HTR-8/SVneo (cell line): ENCODE results near the gene SF3B1.
A peak's percentile ranks its signal among the peaks of the same experiment; 100 is the strongest.
"Not testable (repeated sequence)": the region's sequence is repeated elsewhere in the genome, so short reads cannot be mapped to it uniquely, and the experiment has no call there.

Source experiments
- DNase-seq: peaks from one replicate; pipeline ENCODE4 v3.0.0; 2011; ENCODE audit warnings: low spot score, mixed read lengths; ENCODE audit not compliant: insufficient read length
- FAIRE-seq: peaks from 2 replicates; lab custom pipeline; 2011; peaks lifted over from hg19 to GRCh38; lab: Jason Lieb, UNC

Gene SF3B1, protein sequence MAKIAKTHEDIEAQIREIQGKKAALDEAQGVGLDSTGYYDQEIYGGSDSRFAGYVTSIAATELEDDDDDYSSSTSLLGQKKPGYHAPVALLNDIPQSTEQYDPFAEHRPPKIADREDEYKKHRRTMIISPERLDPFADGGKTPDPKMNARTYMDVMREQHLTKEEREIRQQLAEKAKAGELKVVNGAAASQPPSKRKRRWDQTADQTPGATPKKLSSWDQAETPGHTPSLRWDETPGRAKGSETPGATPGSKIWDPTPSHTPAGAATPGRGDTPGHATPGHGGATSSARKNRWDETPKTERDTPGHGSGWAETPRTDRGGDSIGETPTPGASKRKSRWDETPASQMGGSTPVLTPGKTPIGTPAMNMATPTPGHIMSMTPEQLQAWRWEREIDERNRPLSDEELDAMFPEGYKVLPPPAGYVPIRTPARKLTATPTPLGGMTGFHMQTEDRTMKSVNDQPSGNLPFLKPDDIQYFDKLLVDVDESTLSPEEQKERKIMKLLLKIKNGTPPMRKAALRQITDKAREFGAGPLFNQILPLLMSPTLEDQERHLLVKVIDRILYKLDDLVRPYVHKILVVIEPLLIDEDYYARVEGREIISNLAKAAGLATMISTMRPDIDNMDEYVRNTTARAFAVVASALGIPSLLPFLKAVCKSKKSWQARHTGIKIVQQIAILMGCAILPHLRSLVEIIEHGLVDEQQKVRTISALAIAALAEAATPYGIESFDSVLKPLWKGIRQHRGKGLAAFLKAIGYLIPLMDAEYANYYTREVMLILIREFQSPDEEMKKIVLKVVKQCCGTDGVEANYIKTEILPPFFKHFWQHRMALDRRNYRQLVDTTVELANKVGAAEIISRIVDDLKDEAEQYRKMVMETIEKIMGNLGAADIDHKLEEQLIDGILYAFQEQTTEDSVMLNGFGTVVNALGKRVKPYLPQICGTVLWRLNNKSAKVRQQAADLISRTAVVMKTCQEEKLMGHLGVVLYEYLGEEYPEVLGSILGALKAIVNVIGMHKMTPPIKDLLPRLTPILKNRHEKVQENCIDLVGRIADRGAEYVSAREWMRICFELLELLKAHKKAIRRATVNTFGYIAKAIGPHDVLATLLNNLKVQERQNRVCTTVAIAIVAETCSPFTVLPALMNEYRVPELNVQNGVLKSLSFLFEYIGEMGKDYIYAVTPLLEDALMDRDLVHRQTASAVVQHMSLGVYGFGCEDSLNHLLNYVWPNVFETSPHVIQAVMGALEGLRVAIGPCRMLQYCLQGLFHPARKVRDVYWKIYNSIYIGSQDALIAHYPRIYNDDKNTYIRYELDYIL

DNA sequence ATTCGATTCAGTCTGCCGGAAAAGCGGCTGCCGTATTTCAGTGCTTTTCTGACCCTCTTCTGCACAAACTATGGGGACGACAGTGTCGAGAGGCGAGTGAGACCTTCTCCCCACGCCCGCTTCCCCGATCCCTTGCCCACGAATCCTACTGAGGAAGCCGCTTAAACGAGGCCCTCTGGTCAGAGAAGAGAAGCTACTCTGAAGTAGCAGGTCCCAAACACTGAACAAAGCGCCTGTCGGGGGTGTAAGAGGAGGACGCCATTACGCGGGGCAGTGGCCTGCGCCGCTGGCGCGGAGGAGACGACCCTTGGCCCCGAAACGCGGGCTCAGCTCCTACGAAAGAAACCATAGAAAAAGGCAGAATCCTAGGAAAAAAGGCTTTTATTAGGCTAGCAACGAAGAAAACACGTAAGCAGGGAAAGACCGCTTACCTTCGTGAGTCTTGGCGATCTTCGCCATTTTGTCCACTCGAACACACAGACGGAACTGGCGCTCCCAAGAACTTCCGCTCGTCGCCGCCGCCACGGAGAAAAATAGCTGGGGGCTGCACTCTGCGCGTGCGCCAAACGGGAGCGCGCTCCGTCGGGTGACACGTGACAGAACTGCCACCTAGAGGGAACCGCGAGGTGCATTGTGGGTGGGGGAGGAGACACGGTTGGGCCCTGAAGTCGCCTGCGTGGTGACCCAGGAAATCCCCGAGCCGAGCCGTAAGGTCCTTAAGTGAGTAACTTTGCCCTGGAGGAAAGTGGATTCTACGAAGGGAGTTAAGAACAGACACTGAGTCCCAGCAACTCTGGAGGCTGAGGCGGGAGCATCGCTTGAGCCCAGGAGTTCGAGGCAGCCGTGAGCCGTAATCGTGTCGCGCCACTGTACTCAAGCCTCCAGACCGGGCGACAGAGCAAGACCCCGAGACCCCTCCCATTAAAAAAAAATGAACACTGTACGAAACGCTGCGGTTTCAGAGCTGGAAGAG, at the start of gene SF3B1:
TSS of gene SF3B1 (minus strand) at position 488 of the 973 bp plus-strand sequence. CDS start at position 459, 29 bp downstream.
- FAIRE-seq, result peak; percentile 86
- DNase-seq, result peak; percentile 95

GRCh38 chr2:197484248-197484647, 49.4 kb upstream of the SF3B1 start:
- DNase-seq, FAIRE-seq: not testable (repeated sequence)

- no peak for FAIRE-seq
- no peak for DNase-seq
These were observed 45.6 kb upstream of the SF3B1 start for GRCh38 chr2:197480165-197481036.

GRCh38 chr2:197477797-197478196, 43.0 kb upstream of the SF3B1 start:
- FAIRE-seq, result no peak

GRCh38 chr2:197472166-197472565, 37.3 kb upstream of the SF3B1 start:
- DNase-seq (no peak), FAIRE-seq (no peak)

More at GRCh38 chr2:197477797-197478196, 43.0 kb upstream of the SF3B1 start:
- no peak for DNase-seq

DNA sequence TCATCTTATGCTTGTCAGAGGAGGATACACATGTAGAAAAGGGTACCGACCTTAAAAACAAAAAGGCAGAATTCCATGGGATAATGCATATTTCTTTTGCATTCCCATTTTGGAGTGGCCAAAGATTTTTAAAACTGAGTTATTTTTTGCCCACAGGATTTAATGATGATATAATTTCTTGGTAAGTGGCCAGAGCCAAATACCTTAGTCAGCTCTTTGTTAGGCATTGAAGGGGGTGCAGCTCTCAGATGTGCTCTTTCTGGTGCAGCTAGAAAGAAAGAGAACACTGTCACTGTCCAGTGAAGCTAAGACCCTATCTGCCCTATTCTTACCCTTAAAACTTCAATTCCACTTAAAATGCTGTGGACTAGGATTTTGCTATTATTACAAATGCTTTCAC, 29.3 kb upstream of the SF3B1 start:
- DNase-seq, result no peak

GRCh38 chr2:197461057-197461456, 26.2 kb upstream of the SF3B1 start:
- no peak for FAIRE-seq
- DNase-seq, result no peak

More for the DNA sequence above, 29.3 kb upstream of the SF3B1 start:
- no peak for FAIRE-seq

DNA sequence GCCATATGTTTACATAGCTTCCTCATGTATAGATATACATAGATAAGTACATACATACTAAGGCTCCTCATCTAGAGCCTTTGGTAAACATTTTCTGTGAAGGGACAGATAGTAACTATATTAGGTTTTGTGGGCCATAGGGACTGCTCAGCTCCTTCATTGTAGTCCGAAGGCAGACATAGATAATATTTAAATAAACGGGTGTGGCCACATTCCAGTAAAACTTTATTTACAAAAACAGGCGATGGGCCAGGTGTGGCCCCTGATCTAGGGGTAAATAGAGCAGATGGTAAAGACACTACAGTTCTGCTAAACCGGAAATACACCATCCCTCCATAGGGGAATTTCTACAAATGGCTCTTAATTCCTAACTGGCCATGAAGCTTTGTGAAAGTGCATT, 25.8 kb upstream of the SF3B1 start:
- DNase-seq (no peak), FAIRE-seq (no peak)

- no peak for FAIRE-seq
- DNase-seq, result no peak
These were observed 20.6 kb upstream of the SF3B1 start for GRCh38 chr2:197455428-197455827.

GRCh38 chr2:197454923-197455322, 20.1 kb upstream of the SF3B1 start:
- no peak for FAIRE-seq
- DNase-seq, result no peak

DNA sequence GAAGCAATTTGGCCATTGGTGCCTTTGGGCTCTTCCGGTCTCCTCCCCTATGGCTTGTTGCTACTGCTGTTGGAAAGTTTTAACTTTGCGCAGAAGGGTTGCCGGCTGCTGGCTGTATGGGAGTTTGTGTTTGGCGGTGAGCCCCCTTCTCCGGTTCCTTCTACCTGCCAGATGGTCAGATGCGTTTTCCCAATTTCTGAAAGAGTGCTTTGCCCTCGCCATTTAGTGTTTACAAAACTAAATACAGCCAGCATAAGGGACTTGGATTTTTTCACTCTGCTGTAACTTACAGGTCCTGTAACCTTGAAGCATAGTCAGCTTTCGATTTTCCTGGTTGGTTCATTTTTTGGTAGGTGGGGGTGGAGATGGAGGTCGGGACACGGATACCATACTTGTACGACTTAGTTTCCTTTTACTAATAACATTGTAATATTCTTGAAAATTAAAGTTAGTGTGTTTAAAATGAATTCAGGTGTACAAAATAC, 19.1 kb upstream of the SF3B1 start:
- FAIRE-seq (no peak), DNase-seq (peak; percentile 74)

- peak; percentile 95 for FAIRE-seq
- DNase-seq, result peak; percentile 96
These were observed 18.5 kb upstream of the SF3B1 start, which contains the start of gene COQ10B for GRCh38 chr2:197453123-197453913. COQ10B (plus strand) TSS chr2:197453552; CDS start chr2:197453561, 9 bp downstream.

- FAIRE-seq, result no peak
These were observed 17.9 kb upstream of the SF3B1 start for GRCh38 chr2:197452754-197453122.

GRCh38 chr2:197450935-197451358, 16.1 kb upstream of the SF3B1 start:
- DNase-seq, FAIRE-seq: not testable (repeated sequence)

More at GRCh38 chr2:197452754-197453122, 17.9 kb upstream of the SF3B1 start:
- no peak for DNase-seq

DNA sequence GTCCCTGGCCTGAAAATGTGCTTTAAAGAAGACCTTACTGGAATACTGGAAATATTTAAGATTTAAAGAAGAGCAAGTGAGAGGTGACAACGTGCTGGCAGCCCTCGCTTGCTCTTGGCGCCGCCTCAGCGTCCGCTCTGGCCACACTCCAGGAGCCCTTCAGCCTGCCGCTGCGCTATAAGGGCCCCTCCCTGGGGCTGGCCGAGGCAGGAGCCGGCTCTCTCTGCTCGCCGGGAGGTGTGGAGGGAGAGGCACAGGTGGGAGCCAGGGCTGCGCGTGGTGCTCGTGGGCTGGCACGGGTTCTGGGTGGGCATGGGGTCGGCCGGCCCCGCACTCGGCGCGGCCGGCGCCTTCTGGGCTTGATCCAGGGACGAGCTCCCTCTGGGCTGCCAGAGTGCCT, 15.6 kb upstream of the SF3B1 start:
- no peak for DNase-seq
- FAIRE-seq, result no peak

DNA sequence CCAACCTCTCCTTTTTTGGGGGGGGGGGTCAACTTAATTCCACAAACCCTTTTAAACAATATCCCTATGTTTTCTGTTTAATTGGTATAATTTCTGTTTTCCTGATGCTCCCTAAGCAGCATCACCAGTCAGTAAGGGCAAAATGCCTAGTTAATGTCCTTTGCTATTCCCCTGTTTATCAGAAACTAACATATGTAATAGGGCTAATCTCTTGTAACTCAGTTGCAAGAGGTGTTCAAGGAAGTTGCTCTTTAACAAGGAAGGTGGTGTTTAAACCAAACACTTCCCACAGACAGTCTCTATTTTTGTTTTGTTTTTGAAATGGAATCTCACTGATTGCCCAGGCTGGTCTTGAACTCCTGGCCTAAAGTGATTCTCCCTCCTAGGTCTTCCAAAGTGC, 12.0 kb upstream of the SF3B1 start:
- no peak for DNase-seq
- no peak for FAIRE-seq

DNA sequence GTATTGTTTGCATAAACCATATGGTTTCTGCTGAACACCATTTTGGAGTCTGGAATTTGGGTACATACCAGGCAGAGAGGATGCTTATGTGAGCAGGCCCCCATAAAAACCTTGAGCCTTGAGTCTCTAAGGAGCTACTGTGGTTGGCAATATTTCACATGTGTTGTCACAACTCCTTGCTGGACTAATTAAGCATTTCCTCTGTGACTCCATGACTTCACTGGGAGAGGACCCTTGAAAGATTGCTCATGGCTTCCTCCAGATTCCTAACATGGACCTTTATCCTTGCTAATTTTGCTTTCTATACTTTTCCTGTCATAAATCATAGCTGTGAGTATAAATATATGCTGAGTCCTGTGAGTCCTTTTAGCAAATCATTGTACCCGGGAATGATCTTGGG, 10.9 kb upstream of the SF3B1 start:
- no peak for DNase-seq
- FAIRE-seq, result no peak
